ENCODE results near the gene MYCBPAP.

Gene MYCBPAP

GRCh38 chr17:50535407-50535806, 27.2 kb downstream of the MYCBPAP start:
- peaks cover 6% of the 10 kb centered on the region for H3K27me3 ChIP-seq
- H3K9me3 ChIP-seq = no peaks in the 10 kb centered on the region
- TF ChIP-seq CTCF (IDR thresholded peaks at IDR 0.05; ENCODE audit: low read depth, low read length) = no peak
- no peaks in the 10 kb centered on the region for H3K36me3 ChIP-seq
- peaks cover 21% of the 10 kb centered on the region for H3K4me1 ChIP-seq
- no peak for DNase-seq
- no peak overlapping the region for H3K4me3 ChIP-seq (ENCODE audit: low read depth, low read length)

- peaks cover 6% of the 10 kb centered on the region for H3K27me3 ChIP-seq
- no peaks in the 10 kb centered on the region for H3K9me3 ChIP-seq
- no peak for DNase-seq
Measured at GRCh38 chr17:50536683-50537646, 28.7 kb downstream of the MYCBPAP start.

GRCh38 chr17:50537721-50538548, 29.7 kb downstream of the MYCBPAP start:
- H3K36me3 ChIP-seq = no peaks in the 10 kb centered on the region
- H3K4me3 ChIP-seq (ENCODE audit: low read depth, low read length) = no peak overlapping the region
- H3K27me3 ChIP-seq = no peaks in the 10 kb centered on the region; the same call in 1 of the 2 replicates
- TF ChIP-seq CTCF (IDR thresholded peaks at IDR 0.05; ENCODE audit: low read depth, low read length) = no peak
- no peaks in the 10 kb centered on the region for H3K9me3 ChIP-seq
- no peak for DNase-seq
- H3K4me1 ChIP-seq = peaks cover 15% of the 10 kb centered on the region

More at GRCh38 chr17:50536683-50537646, 28.7 kb downstream of the MYCBPAP start:
- H3K4me1 ChIP-seq = peaks cover 17% of the 10 kb centered on the region
- no peaks in the 10 kb centered on the region for H3K36me3 ChIP-seq
- TF ChIP-seq CTCF (IDR thresholded peaks at IDR 0.05; ENCODE audit: low read depth, low read length) = no peak
- no peak overlapping the region for H3K4me3 ChIP-seq (ENCODE audit: low read depth, low read length)

GRCh38 chr17:50538549-50539410, 30.5 kb downstream of the MYCBPAP start:
- no peaks in the 10 kb centered on the region for H3K27me3 ChIP-seq
- H3K4me1 ChIP-seq = peaks cover 9% of the 10 kb centered on the region
- no peaks in the 10 kb centered on the region for H3K36me3 ChIP-seq
- H3K4me3 ChIP-seq (ENCODE audit: low read depth, low read length) = no peak overlapping the region
- H3K9me3 ChIP-seq = no peaks in the 10 kb centered on the region
- no peak for TF ChIP-seq CTCF (IDR thresholded peaks at IDR 0.05; ENCODE audit: low read depth, low read length)
- no peak for DNase-seq

- Histone ChIP-seq H3K36me3 (no peaks in the 10 kb centered on the region), H3K4me1 (peaks cover 4% of the 10 kb centered on the region), H3K4me3 (ENCODE audit: low read depth, low read length) (no peak overlapping the region), H3K27me3 (no peaks in the 10 kb centered on the region), H3K9me3 (no peaks in the 10 kb centered on the region)
- no peak for DNase-seq
- no peak for TF ChIP-seq CTCF (IDR thresholded peaks at IDR 0.05; ENCODE audit: low read depth, low read length)
Measured at GRCh38 chr17:50539762-50540559, 31.7 kb downstream of the MYCBPAP start.
